ENCODE data around the gene GLG1.

The GLG1 gene

DNA sequence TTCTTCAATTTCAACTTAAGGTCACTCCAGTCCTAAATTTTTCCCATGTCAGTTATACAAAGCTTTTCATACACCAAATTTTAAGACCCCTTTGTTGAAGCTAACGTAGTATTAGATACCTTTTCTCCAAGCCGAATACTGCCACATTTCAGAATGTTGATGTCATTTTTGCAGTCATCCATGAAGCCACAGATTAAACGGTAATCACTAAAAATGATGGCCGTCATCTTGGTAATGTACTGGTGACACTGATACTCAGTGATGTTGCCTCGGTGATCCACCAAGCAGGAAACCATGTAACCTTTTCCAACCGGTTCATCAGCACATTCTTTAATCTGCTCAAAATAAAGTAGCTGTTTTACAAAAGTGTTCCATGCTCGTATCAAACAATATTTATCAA lies 103.5 kb downstream of the GLG1 start:
- TF ChIP-seq EZH2phosphoT487 (IDR thresholded peaks at IDR 0.05; ENCODE audit: low read depth): no peak
- TF ChIP-seq, protein P1, sequence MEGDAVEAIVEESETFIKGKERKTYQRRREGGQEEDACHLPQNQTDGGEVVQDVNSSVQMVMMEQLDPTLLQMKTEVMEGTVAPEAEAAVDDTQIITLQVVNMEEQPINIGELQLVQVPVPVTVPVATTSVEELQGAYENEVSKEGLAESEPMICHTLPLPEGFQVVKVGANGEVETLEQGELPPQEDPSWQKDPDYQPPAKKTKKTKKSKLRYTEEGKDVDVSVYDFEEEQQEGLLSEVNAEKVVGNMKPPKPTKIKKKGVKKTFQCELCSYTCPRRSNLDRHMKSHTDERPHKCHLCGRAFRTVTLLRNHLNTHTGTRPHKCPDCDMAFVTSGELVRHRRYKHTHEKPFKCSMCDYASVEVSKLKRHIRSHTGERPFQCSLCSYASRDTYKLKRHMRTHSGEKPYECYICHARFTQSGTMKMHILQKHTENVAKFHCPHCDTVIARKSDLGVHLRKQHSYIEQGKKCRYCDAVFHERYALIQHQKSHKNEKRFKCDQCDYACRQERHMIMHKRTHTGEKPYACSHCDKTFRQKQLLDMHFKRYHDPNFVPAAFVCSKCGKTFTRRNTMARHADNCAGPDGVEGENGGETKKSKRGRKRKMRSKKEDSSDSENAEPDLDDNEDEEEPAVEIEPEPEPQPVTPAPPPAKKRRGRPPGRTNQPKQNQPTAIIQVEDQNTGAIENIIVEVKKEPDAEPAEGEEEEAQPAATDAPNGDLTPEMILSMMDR (IDR thresholded peaks at IDR 0.05; ENCODE audit: low read depth, low read length): no peak
- Histone ChIP-seq H4K20me1 (ENCODE audit: insufficient read depth, low read length) (no peaks in the 10 kb centered on the region), H3K4me2 (ENCODE audit: low read length) (no peak overlapping the region), H3K4me1 (ENCODE audit: low read length) (peaks cover 8% of the 10 kb centered on the region), H3K36me3 (replicated peaks; ENCODE audit: low read depth, low read length) (peaks cover 12% of the 10 kb centered on the region), H3K9ac (ENCODE audit: low read length) (no peak overlapping the region), H3K27me3 (ENCODE audit: low read depth, low read length) (no peaks in the 10 kb centered on the region), H3K79me2 (ENCODE audit: low read length) (no peaks in the 10 kb centered on the region), H3K9me3 (ENCODE audit: insufficient read depth, low read length) (no peaks in the 10 kb centered on the region), H2AFZ (ENCODE audit: low read depth, low read length) (no peak overlapping the region), H3K4me3 (ENCODE audit: low read length) (no peak overlapping the region), H3K27ac (ENCODE audit: low read length) (no peak overlapping the region)

- Histone ChIP-seq H3K9ac (ENCODE audit: low read length) (no peak overlapping the region), H3K79me2 (ENCODE audit: low read length) (no peaks in the 10 kb centered on the region), H2AFZ (ENCODE audit: low read depth, low read length) (no peak overlapping the region), H3K27ac (ENCODE audit: low read length) (no peak overlapping the region), H3K4me3 (ENCODE audit: low read length) (no peak overlapping the region), H3K36me3 (replicated peaks; ENCODE audit: low read depth, low read length) (peaks cover 11% of the 10 kb centered on the region), H3K4me2 (ENCODE audit: low read length) (no peak overlapping the region), H3K4me1 (ENCODE audit: low read length) (peaks cover 6% of the 10 kb centered on the region), H3K27me3 (ENCODE audit: low read depth, low read length) (no peaks in the 10 kb centered on the region), H3K9me3 (ENCODE audit: insufficient read depth, low read length) (no peaks in the 10 kb centered on the region), H4K20me1 (ENCODE audit: insufficient read depth, low read length) (no peaks in the 10 kb centered on the region)
- TF ChIP-seq, protein P1 (IDR thresholded peaks at IDR 0.05; ENCODE audit: low read depth, low read length): no peak
- no peak for TF ChIP-seq EZH2phosphoT487 (IDR thresholded peaks at IDR 0.05; ENCODE audit: low read depth)
These were observed 105.1 kb downstream of the GLG1 start for GRCh38 chr16:74501484-74502478.

DNA sequence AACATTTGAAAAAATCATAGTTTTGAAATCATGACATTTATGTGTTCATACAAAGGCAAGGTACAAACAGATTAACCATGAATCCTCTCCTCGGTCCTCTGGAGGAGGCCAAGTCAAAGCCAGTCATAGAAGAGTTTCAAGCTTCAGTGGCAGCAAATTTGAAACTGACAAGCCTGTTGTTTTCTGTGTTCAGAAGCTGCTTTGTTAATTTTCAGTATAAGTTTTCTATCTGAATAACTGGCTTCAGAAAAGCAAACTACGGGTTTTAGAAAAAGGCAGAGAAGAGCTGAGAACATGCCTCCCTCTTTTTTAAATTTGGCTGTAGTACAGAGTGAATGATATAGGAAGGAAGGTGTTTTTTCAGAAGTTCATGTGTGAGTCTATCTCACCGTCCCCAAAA lies 106.0 kb downstream of the GLG1 start:
- Histone ChIP-seq H3K27ac (ENCODE audit: low read length) (no peak overlapping the region), H3K4me3 (ENCODE audit: low read length) (no peak overlapping the region), H3K4me2 (ENCODE audit: low read length) (no peak overlapping the region), H3K79me2 (ENCODE audit: low read length) (no peaks in the 10 kb centered on the region), H2AFZ (ENCODE audit: low read depth, low read length) (no peak overlapping the region), H3K36me3 (replicated peaks; ENCODE audit: low read depth, low read length) (peaks cover 11% of the 10 kb centered on the region), H4K20me1 (ENCODE audit: insufficient read depth, low read length) (no peaks in the 10 kb centered on the region), H3K9me3 (ENCODE audit: insufficient read depth, low read length) (no peaks in the 10 kb centered on the region), H3K9ac (ENCODE audit: low read length) (no peak overlapping the region), H3K27me3 (ENCODE audit: low read depth, low read length) (no peaks in the 10 kb centered on the region), H3K4me1 (ENCODE audit: low read length) (no peaks in the 10 kb centered on the region)
- TF ChIP-seq, protein P1 (IDR thresholded peaks at IDR 0.05; ENCODE audit: low read depth, low read length): no peak
- no peak for TF ChIP-seq EZH2phosphoT487 (IDR thresholded peaks at IDR 0.05; ENCODE audit: low read depth)

DNA sequence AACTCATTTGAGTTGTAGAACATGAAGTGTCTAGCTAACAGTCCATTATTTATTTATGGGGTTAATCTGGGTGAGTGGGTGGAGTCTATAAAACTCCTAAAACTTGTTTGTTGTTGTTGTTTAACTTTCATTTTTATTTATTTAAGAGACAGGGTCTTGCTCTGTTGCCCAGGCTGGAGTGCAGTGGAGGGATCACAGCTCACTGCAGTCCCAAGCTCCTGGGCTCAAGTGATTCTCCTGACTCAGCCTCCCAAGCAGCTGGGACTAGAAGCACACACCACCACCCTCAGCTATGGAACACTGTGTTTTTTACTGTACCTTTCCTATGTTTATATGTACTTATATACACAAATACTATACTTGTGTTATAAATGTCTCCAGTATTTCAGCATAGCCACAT lies 107.8 kb downstream of the GLG1 start:
- no peak overlapping the region for H3K9ac ChIP-seq (ENCODE audit: low read length)
- TF ChIP-seq EZH2phosphoT487 (IDR thresholded peaks at IDR 0.05; ENCODE audit: low read depth): no peak
- TF ChIP-seq, protein P1 (IDR thresholded peaks at IDR 0.05; ENCODE audit: low read depth, low read length): no peak
- H3K4me1 ChIP-seq (ENCODE audit: low read length): peaks cover 3% of the 10 kb centered on the region

More for the DNA sequence above, 107.8 kb downstream of the GLG1 start:
- H3K27me3 ChIP-seq (ENCODE audit: low read depth, low read length): no peaks in the 10 kb centered on the region
- no peaks in the 10 kb centered on the region for H3K9me3 ChIP-seq (ENCODE audit: insufficient read depth, low read length)
- H3K36me3 ChIP-seq (replicated peaks; ENCODE audit: low read depth, low read length): peaks cover 19% of the 10 kb centered on the region
- no peak overlapping the region for H2AFZ ChIP-seq (ENCODE audit: low read depth, low read length)
- H3K4me3 ChIP-seq (ENCODE audit: low read length): no peak overlapping the region
- H3K27ac ChIP-seq (ENCODE audit: low read length): no peak overlapping the region
- H3K79me2 ChIP-seq (ENCODE audit: low read length): no peaks in the 10 kb centered on the region
- H4K20me1 ChIP-seq (ENCODE audit: insufficient read depth, low read length): no peaks in the 10 kb centered on the region
- no peak overlapping the region for H3K4me2 ChIP-seq (ENCODE audit: low read length)
